ENCODE measurements around the gene KIAA0930. TPM values are rescaled to one million over a fixed set of nuclear protein-coding genes. Genes with fewer than 3 reads are reported as not detected.

KIAA0930 gene
- total and polyA plus RNA-seq, 2 experiments from 2014 or later: 15.0 to 78.6 TPM

DNA sequence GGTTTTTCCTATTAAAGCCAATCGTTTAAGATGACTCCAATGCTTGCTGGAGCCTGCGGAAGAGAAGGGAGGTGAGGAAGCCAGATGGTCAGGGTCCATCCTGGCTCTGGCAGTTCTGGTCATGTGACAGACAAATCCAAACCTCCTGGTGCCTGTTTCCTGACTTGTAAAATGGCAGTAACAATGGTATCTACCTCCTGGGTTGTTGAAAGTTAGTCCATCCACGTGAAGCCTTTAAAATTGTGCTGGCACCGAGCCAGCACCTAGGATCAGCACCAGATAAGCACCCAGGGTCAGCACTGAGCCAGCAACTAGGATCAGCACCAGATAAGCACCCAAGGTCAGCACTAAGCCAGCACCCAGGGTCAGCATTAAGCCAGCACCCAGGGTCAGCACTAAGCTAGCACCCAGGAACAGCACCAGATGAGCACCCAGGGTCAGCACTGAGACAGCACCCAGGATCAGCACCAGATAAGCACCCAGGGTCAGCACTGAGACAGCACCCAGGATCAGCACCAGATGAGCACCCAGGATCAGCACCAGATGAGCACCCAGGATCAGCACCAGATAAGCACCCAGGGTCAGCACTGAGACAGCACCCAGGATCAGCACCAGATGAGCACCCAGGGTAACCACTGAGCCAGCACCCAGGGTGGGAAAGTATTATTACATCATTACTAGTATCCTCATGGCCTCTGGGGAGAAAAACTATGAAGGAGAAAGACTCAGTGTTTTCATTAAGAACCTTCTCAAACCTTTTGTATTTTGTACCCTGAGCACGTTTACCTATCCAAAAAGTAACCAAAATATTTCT is 17.2 kb downstream of the KIAA0930 start:
- Mint-ChIP-seq H3K27ac (no peak overlapping the region), H3K9me3 (no peaks in the 10 kb centered on the region; the same call in 2 of the 3 replicates), H3K4me3 (no peak overlapping the region), H3K27me3 (ENCODE audit: insufficient read depth, low read depth, poor library complexity) (peaks cover 3% of the 10 kb centered on the region), H3K4me1 (peaks cover 45% of the 10 kb centered on the region), H3K36me3 (ENCODE audit: low read depth) (no peaks in the 10 kb centered on the region)
- Histone ChIP-seq H3K79me2 (replicated peaks; ENCODE audit: insufficient read depth) (peaks cover 35% of the 10 kb centered on the region), H3K27ac (ENCODE audit: low read depth) (no peak overlapping the region), H3F3A (replicated peaks; ENCODE audit: low read depth) (no peaks in the 10 kb centered on the region), H2AFZ (no peak overlapping the region), H3K36me3 (ENCODE audit: insufficient read depth) (no peaks in the 10 kb centered on the region), H3K4me2 (no peak overlapping the region), H3K9me2 (ENCODE audit: insufficient read depth) (no peaks in the 10 kb centered on the region), H3K4me1 (ENCODE audit: insufficient read depth) (peaks cover 7% of the 10 kb centered on the region), H3K4me3 (no peak overlapping the region), H3K27me3 (ENCODE audit: insufficient read depth) (no peaks in the 10 kb centered on the region), H4K20me1 (replicated peaks; ENCODE audit: insufficient read depth) (peaks cover 8% of the 10 kb centered on the region)
- no peak for ATAC-seq
- TF ChIP-seq, protein P1, sequence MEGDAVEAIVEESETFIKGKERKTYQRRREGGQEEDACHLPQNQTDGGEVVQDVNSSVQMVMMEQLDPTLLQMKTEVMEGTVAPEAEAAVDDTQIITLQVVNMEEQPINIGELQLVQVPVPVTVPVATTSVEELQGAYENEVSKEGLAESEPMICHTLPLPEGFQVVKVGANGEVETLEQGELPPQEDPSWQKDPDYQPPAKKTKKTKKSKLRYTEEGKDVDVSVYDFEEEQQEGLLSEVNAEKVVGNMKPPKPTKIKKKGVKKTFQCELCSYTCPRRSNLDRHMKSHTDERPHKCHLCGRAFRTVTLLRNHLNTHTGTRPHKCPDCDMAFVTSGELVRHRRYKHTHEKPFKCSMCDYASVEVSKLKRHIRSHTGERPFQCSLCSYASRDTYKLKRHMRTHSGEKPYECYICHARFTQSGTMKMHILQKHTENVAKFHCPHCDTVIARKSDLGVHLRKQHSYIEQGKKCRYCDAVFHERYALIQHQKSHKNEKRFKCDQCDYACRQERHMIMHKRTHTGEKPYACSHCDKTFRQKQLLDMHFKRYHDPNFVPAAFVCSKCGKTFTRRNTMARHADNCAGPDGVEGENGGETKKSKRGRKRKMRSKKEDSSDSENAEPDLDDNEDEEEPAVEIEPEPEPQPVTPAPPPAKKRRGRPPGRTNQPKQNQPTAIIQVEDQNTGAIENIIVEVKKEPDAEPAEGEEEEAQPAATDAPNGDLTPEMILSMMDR (conservative IDR thresholded peaks at IDR 0.05; ENCODE audit: low read depth in 2 of 2): no peak
- TF ChIP-seq CREB1 (CRISPR knock-in tag; IDR thresholded peaks at IDR 0.05; ENCODE audit: low read depth) (no peak), STAT1 (IDR thresholded peaks at IDR 0.05; ENCODE audit: unreplicated experiment) (no peak), ZNF331 (CRISPR knock-in tag; IDR thresholded peaks at IDR 0.05; ENCODE audit: low read depth) (no peak), POLR2AphosphoS5 (IDR thresholded peaks at IDR 0.05; ENCODE audit: low read depth) (no peak), EZH2 (IDR thresholded peaks at IDR 0.05; ENCODE audit: low read depth, unreplicated experiment) (no peak), EZH2phosphoT487 (IDR thresholded peaks at IDR 0.05; ENCODE audit: unreplicated experiment) (no peak), NANOG (IDR thresholded peaks at IDR 0.05; ENCODE audit: borderline replicate concordance) (no peak)
- TF ChIP-seq, protein P2, sequence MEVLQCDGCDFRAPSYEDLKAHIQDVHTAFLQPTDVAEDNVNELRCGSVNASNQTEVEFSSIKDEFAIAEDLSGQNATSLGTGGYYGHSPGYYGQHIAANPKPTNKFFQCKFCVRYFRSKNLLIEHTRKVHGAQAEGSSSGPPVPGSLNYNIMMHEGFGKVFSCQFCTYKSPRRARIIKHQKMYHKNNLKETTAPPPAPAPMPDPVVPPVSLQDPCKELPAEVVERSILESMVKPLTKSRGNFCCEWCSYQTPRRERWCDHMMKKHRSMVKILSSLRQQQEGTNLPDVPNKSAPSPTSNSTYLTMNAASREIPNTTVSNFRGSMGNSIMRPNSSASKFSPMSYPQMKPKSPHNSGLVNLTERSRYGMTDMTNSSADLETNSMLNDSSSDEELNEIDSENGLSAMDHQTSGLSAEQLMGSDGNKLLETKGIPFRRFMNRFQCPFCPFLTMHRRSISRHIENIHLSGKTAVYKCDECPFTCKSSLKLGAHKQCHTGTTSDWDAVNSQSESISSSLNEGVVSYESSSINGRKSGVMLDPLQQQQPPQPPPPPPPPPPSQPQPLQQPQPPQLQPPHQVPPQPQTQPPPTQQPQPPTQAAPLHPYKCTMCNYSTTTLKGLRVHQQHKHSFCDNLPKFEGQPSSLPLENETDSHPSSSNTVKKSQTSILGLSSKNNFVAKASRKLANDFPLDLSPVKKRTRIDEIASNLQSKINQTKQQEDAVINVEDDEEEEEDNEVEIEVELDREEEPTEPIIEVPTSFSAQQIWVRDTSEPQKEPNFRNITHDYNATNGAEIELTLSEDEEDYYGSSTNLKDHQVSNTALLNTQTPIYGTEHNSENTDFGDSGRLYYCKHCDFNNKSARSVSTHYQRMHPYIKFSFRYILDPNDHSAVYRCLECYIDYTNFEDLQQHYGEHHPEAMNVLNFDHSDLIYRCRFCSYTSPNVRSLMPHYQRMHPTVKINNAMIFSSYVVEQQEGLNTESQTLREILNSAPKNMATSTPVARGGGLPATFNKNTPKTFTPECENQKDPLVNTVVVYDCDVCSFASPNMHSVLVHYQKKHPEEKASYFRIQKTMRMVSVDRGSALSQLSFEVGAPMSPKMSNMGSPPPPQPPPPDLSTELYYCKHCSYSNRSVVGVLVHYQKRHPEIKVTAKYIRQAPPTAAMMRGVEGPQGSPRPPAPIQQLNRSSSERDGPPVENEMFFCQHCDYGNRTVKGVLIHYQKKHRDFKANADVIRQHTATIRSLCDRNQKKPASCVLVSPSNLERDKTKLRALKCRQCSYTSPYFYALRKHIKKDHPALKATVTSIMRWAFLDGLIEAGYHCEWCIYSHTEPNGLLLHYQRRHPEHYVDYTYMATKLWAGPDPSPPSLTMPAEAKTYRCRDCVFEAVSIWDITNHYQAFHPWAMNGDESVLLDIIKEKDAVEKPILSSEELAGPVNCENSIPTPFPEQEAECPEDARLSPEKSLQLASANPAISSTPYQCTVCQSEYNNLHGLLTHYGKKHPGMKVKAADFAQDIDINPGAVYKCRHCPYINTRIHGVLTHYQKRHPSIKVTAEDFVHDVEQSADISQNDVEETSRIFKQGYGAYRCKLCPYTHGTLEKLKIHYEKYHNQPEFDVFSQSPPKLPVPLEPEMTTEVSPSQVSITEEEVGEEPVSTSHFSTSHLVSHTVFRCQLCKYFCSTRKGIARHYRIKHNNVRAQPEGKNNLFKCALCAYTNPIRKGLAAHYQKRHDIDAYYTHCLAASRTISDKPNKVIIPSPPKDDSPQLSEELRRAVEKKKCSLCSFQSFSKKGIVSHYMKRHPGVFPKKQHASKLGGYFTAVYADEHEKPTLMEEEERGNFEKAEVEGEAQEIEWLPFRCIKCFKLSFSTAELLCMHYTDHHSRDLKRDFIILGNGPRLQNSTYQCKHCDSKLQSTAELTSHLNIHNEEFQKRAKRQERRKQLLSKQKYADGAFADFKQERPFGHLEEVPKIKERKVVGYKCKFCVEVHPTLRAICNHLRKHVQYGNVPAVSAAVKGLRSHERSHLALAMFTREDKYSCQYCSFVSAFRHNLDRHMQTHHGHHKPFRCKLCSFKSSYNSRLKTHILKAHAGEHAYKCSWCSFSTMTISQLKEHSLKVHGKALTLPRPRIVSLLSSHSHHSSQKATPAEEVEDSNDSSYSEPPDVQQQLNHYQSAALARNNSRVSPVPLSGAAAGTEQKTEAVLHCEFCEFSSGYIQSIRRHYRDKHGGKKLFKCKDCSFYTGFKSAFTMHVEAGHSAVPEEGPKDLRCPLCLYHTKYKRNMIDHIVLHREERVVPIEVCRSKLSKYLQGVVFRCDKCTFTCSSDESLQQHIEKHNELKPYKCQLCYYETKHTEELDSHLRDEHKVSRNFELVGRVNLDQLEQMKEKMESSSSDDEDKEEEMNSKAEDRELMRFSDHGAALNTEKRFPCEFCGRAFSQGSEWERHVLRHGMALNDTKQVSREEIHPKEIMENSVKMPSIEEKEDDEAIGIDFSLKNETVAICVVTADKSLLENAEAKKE (CRISPR knock-in tag; IDR thresholded peaks at IDR 0.05): no peak
- DNase-seq (ENCODE audit: low spot score): no peak

Measured in GM23338 (cell line).